ENCODE measurements around the gene CYTH1.

Gene CYTH1

DNA sequence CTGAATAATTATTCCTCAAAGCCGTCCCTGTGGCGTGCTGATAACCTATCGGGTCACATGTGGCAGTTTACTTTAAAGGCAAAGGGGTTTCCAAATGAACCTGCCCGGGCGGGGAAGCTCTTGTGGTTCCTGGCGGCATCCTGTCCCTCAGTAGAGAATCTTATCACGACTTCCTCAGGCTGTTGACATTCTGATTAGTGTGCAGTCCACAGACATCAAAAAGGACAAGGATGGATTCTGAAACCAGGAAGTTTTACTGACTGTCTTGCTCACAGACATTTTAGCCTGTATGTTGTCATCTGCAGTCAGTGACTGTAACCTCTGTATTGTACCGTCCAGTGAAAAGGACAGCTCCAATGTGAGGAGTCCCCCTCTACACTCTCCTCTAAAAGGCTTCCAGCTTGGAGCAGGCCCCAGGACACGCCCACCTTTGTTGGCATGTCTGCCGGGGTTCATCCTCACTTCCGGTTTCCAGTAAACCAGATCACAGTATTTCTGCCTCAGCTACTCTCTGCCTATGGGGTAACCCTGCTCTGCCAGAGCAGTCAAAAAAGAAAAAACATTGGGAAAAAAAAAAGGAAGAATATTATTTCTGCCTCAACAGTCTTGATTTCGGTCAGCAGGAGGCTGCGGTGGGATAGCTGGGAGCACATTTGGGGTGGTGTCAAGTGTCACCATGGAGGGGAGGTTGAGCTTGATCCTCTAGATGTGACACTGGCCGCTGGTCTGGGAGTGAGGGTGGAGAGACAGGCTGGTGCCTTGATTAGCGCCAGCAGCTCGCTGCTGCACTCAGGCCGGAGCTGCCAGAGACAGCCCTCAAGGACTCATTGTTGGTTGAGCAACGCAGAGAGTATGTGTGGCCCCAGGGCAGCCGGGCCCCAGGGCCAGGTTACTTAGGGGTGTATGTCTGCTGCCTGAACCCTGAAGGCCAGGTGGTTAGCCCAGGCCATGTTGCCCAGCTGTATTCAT lies 115.8 kb downstream of the CYTH1 start:
- no peak for DNase-seq

DNA sequence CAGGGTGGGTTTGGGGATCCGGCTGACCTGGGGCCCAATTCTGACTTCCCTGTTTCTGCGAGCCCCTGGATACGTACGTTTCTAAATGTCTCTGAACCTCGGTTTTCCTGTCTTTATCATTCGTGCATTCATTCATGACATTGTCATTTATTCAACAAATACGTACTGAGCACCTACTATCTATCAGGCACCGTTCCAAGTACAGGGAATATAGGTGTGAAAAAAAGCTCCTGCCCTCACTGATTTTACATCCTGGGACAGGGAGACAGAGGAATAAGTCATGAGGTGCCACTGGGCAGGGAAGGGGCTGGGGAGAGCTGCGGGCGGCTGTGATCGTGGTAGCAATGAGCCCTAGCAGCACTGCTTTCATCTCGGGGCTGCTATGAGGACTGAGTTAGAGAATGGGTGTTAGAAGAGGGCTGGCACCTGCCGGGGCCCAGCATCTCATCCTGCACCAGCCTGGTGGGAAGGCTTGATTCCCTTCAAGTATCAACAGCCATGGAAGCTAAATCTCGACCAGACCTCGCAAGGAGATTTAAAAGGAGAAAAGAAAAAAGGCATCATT lies 116.6 kb downstream of the CYTH1 start:
- DNase-seq: no peak

DNA sequence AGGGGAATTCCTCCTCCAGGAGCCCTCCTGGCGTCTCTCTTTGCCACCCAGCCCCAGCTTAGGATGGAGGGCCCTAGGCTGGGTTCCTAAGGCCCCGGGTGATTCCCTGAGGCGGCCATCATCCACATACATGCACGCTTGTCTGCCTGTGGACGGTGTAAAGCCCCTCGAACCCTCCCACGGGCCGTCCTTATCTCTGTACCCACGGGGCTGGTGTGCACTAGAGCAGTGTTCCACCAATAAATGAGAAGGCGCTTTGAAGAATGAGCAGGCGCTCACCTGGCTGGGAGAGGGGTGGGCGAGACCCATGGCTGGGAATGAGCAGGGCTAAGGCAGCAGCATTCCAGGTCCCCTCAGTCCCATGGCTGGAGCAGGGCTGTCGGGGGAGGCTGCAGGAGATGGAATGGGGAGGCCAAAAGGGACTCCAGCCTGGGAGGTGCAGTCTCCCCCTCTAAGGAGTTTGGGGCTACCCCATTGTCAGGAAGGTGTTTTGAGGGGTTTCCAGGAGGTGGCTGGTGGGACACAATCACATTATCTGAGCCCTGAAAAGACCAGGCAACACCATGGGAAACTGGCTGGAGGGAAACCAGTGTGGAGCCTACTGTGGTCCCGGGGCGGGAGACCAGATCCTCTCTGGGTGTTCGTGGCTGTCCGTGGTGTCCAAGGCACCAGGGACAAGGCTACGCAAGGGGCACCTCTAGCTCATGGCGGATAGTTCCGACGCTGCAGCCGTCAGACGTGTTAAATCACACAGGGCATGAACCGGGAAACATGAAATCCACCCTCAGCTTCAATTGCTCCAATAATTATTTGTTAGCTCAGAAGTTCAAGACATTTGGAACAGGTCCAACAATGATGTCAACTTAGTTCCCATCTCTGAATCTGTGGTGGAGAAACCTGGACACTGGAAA lies 117.3 kb downstream of the CYTH1 start:
- DNase-seq: peak; percentile 40

DNA sequence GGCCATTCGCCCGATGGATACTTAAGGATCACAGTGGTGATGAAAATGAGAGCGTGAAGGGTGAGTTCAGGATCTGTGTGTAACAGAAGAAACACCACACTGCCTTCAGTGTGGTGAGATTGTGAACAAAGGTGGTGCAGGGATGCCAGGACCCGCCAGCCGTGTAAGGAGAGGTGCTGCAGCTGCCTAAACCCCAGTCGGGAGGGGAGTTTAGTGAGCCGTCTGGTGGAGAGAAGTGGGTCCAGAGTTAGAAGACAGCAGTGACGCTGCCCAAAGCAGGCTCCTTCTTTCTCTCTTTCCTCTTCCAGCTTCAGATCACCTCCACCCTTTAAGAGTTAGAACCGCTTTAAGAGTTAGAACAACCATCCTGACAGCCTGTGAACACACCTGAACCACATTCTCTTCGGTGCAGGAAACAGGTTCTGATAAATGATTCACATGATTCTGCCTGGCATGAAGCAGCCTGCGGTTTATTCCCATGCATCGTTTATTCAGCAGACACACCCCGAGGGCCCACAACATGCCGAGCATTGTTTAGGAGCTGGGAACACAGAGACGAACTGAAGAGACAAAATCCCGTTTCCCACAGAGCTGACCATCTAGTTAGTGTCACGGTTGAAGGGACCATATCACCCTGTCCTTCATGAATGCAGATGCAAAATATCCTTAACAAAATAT lies 120.8 kb downstream of the CYTH1 start:
- no peak for DNase-seq

DNA sequence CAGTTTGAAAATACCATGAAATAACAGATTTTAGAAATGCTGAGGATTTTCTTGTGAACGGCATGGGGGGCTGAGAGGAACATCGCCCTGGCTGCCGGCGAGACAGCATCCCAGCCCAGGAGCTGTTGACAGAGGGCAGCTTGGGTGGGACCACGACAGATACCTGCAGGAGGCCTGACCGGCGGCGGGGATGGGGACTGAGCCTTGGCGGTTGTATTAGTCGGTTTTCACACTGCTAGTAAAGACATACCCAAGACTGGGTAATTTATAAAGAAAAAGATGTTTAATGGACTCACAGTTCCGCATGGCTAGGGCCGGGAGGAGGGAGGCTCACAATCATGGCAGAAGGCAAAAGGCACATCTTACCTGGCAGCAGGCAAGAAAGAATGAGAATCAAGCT lies 122.5 kb downstream of the CYTH1 start:
- DNase-seq: no peak

DNA sequence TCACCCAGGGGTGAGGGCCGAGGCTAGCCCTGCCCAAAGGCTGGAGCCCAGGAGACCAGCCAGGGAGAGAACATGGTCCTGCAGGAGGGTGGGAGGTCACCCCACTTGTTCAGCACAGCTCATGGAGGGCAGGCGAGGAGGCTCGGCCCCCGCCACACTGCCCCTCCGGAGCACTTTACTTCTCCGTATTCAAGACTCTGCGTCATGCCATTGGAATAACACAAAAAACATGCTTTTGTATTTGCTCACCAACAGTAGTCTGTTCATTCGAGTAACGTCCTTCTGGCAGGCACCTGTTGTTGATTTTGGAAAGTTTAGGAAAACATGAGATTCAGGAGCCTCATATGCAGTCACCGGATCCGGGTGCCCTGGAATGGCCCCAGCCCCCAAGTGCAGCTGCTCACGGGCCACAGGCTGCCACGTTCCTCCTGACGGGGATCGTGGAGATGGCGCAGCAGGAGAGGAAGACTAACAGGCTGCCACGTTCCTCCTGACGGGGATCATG lies 123.7 kb downstream of the CYTH1 start:
- no peak for DNase-seq

DNA sequence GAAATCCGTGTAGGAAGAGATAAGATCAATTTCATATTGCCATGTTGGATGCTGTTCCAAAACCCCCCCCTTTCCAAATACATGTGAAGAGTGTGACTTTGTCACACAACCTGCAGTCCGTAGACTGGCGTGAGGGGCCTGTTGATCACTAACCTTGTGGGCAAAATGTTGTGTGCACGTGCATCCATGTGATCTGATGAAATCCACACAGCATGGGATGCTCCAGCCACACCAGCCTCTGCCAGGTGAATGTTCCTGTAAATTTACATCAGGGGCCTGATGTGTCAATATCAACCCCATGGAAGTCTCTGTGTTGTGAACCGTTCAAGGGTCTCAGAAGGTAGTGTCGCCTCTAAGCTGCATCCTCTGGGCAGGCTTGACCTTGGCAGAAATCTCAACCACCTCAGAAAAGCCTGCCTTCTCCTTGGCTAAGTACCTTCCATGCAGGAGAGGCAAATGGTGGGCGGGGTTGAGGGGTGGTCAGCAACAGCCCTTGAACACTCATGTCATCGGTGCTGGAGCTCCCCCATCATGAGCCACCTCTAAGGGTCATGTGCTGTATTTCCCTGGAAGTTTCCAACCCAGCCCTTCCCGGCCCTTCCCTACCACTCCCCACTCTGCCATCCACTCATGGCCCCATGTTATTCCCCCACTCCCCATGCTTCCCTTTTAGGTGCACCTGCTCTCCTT lies 126.7 kb downstream of the CYTH1 start:
- DNase-seq: no peak

DNA sequence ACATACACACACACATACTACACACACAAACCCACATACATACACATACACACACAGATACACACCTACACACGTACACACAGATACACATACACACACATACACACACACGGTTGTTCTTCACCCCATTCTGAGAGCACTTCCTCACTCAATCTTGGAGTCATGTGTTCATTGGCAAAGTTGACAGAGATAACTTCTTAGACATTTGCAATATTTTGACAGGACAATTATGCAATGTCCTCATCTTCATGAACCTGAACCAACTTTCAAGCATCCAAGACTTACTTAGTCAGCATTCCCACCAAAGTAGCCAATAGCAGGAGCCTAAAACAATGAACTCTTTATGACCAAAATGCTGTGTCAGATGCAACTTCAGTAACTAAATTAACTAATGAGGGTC lies 127.7 kb downstream of the CYTH1 start:
- DNase-seq: no peak

DNA sequence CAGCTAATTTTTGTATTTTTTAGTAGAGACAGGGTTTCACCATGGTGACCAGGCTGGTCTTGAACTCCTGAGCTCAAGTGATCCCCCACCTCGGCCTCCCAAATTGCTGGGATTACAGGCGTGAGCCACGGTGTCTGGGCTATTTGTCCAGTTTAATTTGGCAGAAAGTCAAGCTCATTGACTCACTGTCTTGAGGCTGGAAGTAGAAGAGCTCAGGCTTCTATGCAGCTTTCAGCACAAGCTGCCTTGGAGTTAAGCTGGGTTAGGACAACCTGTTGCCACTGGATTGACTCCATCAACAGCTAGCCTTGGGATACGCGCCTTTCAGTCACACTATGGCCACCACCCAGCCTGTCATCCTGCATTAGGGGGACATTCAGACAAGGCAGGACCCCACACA lies 128.7 kb downstream of the CYTH1 start:
- no peak for DNase-seq

DNA sequence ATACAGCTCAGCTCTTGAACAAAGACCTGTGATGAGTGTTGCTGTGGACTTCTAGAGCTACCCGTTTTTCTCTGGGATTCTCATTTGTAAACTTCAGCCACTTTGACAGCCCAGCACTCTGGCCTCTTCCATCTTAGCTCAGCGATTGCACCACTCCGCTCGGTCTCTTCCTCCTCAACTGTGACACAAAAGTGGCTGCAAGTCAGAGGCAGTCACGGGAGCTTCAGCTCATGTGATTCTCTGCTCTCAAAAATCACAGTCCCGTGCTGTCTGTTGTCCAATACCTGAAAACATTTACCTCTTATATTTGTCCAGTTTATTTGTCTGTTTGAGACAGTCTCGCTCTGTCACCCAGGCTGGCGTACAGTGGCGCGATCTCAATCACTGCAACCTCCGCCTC lies 129.2 kb downstream of the CYTH1 start:
- DNase-seq: no peak

DNA sequence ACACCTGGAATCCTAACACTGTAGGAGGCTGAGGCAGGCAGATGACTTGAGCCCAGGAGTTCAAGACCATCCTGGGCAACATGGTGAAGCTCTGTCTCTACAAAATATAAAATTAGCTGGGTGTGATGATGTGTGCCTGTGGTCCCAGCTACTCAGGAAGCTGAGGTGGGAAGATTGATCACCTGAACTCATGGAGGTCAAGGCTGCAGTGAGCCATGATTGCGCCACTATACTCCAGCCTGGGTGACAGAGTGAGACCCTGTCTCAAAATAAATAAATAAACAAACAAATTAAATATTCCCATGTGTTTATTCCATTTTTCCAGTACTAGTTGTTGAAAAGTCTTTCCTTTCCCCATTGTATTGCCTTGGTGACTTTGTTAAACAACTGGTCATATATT lies 130.0 kb downstream of the CYTH1 start:
- no peak for DNase-seq

DNA sequence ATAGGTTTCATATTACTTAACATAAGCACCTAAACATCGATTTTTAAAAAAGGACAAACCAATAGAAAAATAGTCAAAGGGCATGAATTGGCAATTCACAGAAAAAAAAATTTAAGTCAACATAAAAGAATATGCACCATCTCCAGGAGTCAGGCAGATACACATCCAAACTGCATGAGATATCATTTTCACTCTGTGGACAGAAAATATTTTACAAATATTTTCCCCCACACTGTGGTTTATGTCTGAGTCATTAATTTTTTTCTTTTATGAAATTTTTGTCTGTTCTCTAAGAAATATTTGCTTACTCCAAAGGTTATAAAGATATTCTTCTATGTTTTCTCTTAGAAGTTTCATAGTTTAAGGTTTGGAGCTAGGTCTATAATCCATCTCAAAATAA lies 130.5 kb downstream of the CYTH1 start:
- DNase-seq: no peak

DNA sequence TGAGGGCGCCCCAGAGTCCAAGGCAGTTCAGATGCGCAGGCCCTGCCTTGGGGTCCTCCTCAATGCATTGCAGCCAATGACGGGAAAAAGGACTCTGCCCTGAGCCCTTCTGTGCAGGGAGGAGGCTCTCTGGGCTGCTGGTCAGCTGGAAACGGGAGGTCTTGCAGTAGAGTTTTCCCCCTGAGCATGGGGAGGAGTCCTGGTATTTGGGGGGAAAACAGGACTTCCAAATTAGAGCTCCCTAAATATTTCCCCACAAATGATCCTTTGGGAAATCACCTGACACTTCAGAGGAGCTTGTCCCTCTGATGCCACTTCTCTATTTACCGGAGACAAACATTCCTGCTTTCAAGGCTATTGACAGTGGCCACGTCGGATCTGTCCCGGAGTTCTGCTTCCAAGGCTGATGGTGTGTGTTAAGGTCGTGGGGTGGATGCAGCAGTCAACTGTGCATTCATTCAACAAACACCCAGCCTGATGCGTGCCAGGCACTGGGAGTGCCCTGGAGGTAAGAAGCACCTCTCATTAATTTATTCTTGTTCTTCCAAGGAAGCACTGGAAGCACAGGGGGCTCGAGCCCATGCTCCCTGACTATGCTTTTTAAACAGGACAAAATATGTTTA lies 131.9 kb downstream of the CYTH1 start:
- DNase-seq: peak; percentile 67

DNA sequence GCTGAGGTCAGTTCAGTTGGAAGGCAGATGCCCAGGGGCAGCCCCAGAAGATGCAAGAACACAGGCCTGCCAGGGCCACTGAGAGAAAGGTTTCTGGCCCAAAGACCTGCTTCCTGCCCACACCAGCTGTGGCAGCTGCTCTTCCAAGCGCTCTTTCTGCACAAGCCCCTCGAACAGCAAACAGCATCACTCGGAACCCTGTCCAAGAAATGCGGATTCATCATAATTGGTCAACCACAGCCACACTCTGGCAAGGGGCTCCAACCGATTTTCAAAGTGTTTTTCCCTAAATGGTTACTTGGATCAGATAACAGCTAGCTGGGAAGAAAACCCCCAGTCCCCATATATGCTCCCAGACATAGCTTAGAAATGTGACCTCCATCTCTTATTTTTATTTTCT lies 133.8 kb downstream of the CYTH1 start:
- DNase-seq: no peak

DNA sequence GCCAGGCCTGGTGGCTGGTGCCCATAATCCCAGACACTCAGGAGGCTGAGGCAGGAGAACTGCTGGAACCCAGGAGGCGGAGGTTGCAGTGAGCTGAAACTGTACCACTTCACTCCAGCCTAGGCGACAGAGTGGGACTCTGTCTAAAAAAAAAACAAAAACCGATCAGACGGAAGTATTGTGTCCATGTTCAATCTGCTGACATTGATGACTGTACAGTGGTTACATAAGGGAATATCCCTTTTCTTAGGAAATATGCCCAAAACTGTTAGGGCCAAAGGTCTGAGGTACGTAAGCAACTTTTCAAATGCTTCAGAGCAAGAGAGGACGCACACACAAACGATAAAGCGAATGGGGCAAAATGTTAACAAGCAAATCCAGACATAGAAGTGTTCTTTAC lies 135.0 kb downstream of the CYTH1 start:
- DNase-seq: no peak

DNA sequence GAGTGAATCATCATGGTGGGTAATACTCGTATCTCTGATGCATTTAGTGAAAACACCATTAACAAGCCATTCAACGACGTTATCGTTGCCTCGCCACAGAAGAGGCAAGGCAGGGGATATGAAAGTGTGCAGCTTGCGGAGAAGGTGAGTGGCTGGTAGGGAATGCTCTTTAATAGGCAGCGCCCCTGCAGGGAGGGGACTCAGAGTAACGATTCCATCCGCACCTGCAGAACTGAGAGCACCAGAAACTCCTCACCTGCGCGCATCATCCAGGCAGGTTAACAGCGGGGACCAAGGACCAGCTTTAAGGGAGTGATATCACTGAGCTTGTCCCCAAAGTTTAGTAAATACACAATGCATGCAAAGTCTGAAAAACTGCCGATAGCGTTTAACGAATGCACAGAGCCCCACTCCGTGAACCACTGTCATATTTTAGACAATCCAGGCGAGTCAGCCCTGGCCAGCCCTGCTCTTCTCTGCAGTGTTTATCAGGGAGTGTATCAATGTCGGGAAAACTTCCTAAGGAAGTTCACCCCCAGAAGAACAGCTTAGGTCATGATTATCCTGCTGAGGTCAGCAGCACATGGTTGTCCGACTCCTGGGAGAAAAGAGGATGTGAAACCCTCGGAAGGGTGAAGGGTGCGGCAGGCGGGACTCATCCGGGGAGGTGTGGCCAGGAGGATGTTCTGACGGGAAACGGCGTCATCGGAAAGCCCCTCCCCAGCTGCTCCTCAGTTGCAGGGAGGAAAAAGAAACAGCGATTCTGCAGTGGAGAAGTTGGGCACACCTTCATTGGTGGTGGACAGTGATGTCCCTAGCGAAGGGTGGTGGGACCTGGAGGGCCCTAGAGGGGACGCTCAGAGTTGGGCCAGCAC lies 136.4 kb downstream of the CYTH1 start:
- peak; percentile 77 for DNase-seq

DNA sequence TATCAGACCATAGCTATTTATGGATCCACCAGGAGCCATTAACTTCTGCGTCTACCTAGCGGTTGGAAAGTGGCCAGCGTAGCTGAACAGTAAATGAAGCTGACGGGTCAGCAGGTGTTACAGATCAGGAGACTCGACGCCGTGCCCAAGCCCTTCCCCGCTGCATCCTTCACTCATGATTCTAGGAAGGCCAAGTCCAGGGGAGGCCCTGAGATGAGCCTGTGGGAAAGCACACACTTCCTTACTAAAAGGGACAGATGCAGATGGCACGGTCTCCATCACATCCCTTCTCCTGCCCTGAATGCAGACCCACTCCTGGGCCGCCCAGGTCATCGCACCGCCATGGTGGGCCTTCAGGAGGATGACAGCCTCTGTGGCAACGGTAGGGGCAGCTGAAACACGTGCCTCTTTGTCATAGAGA lies 137.1 kb downstream of the CYTH1 start:
- DNase-seq: no peak

DNA sequence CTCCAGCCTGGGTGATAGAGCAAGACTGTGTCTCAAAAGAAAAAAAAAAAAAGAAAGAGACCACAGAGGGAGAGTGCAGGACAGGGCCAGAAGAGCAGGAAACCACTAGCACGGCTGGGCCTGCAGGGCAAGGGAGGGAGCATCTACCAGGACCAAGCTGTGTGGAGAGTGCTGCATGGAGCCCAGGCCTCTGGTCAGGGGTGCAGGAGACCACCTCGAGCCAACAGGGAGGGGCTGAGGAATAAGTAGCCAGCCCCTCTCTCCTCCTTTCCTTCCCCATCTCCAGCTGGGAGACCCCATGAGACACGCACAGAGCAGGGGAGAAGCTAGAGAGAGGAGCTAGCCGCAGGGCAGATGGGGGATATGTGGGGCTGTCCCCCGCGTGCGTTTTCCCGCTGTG lies 137.8 kb downstream of the CYTH1 start:
- no peak for DNase-seq

DNA sequence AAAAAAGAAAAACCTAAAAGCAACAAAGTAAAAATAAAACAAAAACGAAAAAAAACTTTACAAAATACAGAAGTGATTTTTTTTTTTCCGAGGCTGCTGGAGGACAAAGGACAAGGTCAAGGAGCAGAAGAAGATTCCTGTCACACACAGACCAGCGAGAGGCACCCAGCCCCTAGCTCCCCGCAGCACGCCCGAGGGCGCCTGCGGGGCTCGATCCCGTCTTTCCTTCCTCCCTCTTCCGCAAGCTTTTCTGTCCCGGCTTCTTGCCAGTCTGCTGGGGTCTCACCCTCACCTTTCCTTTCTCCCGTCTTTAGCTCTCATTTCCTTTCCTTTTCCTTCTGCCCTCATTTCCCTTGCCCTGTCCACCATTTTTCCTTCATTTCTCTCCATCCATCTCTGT lies 138.7 kb downstream of the CYTH1 start:
- DNase-seq: no peak

DNA sequence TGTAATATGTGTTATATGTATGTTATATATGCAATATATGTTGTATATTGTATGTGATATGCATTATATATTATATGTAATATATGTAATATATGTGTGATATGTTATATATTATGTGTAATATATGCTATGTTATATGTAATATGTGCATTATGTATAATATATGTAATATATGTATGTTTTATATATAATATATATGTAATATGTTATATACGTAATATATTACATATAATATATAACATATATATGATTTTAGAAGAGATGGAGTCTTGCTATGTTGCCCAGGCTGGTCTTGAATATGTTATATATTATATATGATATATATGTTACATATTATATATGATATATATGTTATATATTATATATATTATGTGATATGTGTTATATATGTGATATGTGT lies 139.4 kb downstream of the CYTH1 start:
- DNase-seq: no peak

DNA sequence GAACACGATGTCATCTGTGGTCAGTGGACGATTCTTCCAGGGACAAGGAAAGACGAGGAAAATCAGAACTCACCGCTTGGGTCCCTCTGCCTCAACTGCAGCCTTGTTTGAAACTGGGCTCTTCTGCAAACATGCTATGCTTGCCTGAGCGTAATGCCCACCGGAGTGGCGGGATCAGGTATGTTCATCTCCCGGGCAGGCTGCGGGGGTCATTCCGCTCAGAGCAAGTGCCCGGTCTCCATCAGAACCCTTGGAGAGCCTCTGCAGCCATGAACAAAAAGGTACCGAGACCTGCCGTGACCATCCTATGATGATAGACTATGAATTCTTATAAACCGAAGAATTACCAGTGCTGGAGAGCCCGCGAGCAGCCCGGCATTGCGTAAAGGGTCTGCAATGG lies 140.4 kb downstream of the CYTH1 start:
- DNase-seq: no peak

All from DMS53 (cell line).